ENCODE data around the gene ZDBF2.

DNA sequence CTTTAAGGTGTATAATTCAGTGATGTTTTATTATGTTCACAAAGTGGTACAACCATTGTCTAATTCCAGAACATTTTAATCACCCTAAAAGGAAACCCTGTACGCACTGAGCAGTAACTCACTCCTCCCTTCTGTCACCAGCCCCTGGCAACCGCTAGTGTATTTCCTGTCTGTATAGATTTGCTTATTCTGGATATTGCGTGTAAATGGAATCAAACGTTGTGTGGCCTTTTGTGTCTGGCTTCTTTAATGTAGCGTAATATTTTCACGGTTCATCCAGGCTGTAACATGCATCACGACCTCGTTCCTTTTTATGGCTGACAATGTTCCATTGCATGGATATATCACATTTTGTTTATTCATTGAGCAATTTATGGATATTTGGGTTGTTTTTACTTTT lies 8.3 kb downstream of the ZDBF2 start:
- TF ChIP-seq POLR2A (IDR thresholded peaks at IDR 0.05), result no peak
- TF ChIP-seq, protein P1, sequence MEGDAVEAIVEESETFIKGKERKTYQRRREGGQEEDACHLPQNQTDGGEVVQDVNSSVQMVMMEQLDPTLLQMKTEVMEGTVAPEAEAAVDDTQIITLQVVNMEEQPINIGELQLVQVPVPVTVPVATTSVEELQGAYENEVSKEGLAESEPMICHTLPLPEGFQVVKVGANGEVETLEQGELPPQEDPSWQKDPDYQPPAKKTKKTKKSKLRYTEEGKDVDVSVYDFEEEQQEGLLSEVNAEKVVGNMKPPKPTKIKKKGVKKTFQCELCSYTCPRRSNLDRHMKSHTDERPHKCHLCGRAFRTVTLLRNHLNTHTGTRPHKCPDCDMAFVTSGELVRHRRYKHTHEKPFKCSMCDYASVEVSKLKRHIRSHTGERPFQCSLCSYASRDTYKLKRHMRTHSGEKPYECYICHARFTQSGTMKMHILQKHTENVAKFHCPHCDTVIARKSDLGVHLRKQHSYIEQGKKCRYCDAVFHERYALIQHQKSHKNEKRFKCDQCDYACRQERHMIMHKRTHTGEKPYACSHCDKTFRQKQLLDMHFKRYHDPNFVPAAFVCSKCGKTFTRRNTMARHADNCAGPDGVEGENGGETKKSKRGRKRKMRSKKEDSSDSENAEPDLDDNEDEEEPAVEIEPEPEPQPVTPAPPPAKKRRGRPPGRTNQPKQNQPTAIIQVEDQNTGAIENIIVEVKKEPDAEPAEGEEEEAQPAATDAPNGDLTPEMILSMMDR (IDR thresholded peaks at IDR 0.05), result no peak
